Activated CD8-positive, alpha-beta memory T cell treated with anti-CD3 and anti-CD28 coated beads, Interleukin-2, amount 50 U/mL, for 48 hours (primary cell): ENCODE results near the gene ANKAR.
"Not testable (repeated sequence)": the region's sequence is repeated elsewhere in the genome, so short reads cannot be mapped to it uniquely, and the experiment has no call there.

Experiments used
- DNase-seq: peaks from one replicate; pipeline ENCODE4 v3.0.0-alpha.2; 2020

The ANKAR gene

GRCh38 chr2:189709501-189710221 is 35.2 kb downstream of the ANKAR start:
- no peak for DNase-seq

- not testable (repeated sequence) for DNase-seq
Measured at GRCh38 chr2:189717593-189717992, 43.1 kb downstream of the ANKAR start.

GRCh38 chr2:189719571-189719970 is 45.1 kb downstream of the ANKAR start:
- DNase-seq = no peak

- DNase-seq = no peak
Measured at GRCh38 chr2:189723192-189723591, 48.7 kb downstream of the ANKAR start.
